NCI-H345 treated with DMSO at 0.1 percent for 48 hours (cell line): Measurements from ENCODE around the gene FAM3B.

ENCODE experiments used
- DNase-seq: peaks from one replicate; lab custom pipeline; 2025; ENCODE audit not compliant: unreplicated experiment; lab: John Stamatoyannopoulos, UW

Gene FAM3B

DNA sequence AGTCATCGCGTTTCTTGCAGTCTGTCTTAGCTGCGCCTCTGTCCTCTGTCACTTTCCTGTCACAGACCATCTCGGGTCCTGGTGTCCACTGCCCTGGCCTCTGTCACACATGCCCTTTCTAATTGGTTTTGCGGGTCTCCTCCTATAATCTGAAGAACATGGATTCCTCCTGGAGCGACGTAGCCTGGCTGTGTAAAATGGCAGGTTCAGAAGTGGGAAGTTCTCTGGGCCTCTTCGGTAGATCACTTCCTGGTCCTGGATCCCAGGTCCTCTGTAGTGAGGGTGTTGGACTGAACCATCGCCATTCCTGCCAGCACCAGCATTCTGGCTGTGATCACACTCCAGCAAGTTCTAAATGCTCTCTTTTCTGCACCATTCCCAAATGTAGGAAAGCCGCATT lies 857 bp downstream of the FAM3B start:
- DNase-seq: peak; percentile 38

DNA sequence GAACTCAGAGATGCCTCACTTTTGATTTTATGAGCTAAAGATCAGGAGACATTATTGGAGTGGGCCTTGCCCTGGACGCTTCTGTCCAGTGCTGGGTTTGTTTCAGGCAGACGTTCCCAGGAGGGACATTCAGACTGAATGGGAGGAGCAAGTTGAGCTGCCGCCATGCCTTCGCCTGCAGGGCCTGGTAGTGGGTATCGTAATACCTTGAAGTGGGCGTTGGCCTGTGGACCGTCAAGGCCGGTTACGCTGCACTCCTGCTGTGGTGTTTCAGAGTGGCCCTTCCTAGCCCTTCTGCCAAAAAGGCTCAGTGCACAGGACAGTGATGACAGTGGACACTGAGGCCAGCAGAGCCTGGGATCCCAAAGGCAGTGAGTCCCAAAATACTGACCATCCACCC lies 1.6 kb downstream of the FAM3B start:
- DNase-seq: peak; percentile 54

- no peak for DNase-seq
These were observed 2.7 kb downstream of the FAM3B start for GRCh38 chr21:41319273-41319672.

- peak; percentile 92 for DNase-seq
These were observed 4.8 kb downstream of the FAM3B start for GRCh38 chr21:41321211-41321907.

- no peak for DNase-seq
These were observed 5.4 kb downstream of the FAM3B start for GRCh38 chr21:41321908-41322495.

DNA sequence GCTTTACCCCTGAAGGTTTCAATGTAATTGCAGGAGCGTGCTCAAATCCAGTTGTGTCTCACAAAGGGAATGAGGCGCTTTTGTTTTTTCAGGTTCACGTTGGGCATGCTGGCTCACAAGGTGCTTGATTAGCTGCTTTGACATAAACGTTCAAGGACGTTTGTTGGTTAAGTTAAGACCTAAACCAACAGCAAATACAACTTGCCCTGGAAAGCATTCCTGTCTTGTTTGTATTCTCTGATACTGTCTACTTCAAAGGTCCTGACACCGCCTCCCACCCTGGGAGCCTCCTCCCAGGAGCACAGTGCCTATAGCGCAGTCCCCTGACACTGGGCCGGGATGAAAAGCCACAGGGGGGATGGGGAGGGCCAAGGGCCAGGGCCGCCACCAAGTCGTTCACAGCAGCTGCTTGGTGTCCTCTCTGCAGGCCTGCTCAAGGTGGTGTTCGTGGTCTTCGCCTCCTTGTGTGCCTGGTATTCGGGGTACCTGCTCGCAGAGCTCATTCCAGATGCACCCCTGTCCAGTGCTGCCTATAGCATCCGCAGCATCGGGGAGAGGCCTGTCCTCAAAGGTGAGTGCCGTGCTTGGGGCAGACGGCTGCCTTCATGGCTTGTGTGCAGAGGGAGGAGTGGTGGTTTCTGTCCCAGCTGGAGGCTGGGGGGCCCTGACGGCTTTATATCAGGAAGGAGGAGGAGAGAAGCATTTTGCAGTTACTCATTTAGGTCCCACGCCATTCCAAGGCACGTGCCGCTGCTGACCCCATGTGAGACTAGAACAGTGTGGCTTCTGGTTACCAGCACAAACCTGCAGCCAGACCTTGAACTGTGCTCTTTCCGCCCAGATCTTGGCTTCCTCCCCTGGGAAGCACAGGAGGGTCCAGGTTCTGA lies 6.1 kb downstream of the FAM3B start:
- no peak for DNase-seq

- no peak for DNase-seq
These were observed 8.7 kb downstream of the FAM3B start for GRCh38 chr21:41325138-41325912.

DNA sequence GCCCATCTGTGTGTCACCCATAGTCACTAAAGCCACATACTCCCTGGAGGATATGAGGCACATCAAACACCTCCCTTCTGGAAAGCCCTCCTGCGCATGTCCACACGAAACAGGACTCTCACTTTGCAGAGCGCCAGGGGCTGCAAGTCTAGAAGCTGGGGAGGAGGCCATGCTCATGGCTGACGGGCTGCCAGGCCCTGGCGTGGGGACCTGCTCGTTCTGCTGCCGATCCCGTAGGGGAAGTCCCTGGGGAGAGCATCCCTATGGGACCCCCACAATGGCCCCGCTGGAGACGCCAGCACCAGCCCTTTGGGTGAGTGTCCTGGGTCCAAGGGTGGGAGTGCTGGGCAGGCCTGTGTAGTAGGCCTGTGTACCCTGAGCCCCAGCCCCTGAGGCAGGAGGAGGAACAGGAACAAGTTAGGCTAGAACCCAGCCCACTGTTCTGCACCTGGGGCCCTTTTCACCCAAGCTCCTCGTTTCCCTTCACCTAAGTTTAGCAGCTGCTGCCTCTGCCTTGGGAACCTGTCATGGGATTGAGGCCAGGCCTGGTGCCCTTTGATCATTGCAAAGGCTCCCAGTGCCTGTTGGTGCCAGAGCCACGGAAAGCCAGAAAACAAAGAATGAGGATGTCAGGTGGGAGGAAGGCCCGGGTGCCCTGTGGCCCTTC lies 9.9 kb downstream of the FAM3B start:
- no peak for DNase-seq

DNA sequence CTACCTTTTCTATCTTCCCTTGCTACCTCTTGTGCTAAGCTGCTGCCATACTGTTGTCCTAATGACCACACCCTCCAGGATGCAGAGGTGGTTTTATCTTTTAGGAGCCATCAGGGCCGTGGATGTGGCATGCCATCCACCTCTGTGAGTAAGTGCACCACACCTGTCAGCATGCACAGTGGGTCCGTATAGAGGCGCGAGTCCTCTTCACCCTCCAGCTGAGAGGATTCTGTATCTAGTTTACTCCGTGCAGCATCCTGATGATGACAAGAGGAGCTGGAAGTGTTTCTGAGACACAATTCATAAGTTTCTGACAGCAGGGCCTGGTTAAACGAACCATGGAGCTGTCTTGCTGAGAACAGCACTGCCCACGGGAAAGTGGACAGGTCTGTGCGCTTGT lies 11.2 kb downstream of the FAM3B start:
- no peak for DNase-seq

GRCh38 chr21:41328660-41329607 lies 12.3 kb downstream of the FAM3B start:
- DNase-seq: no peak

DNA sequence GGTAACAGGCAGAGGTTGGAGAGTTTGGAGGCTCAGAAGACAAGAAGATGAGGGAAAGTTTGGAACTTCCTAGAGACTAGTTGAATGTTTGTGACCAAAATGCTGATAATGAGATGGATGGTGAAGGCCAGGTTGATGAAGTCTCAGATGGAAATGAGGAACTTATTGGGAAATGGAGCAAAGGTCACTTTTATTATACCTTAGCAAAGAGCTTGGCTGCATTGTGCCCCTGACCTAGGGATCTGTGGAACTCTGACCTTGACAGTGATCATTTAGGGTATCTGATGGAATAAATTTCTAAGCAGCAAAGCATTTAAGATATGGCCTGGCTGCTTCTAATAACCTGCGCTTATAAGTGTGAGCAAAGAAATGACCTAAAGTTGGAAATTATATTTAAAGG lies 17.2 kb downstream of the FAM3B start:
- no peak for DNase-seq

DNA sequence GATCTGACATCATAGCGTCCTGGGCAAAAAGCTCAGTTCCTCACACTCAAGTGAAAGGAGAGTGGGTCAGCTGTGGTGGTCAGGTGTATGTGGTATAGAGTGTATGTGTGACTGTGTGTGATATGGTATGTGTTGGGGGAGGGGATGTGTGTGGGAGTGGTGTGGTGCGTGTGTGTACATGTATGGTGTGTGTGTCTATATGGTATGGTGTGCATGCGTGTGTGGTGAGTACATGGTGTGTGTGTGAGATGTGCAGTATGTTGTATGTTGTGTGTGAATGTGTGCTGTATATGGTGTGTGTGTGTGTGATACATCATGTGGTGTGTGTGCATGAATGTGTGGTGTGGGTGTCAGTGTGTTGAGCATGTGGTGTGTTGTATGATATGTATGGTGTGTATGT lies 20.9 kb downstream of the FAM3B start:
- DNase-seq: no peak

DNA sequence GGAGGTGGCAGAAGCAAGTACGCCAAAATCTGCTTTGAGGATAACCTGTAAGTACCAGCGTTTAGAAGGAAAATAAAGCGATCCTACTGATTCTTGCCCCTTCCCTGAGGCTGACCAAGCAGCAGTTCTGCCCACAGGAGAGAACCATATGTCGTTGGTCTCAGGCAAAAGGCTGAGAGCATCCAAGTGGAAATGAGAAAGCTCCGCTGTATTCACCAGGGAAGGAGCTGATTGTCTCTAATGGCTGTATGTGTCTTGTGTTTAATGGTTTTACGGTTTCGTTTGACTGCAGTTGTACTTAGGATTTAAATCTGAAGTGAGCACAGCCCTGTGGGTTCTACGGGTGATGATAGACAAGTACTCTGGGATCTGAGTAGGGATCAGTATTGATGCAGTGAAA lies 21.9 kb downstream of the FAM3B start:
- no peak for DNase-seq

- DNase-seq: no peak
These were observed 25.4 kb downstream of the FAM3B start for GRCh38 chr21:41342035-41342434.

DNA sequence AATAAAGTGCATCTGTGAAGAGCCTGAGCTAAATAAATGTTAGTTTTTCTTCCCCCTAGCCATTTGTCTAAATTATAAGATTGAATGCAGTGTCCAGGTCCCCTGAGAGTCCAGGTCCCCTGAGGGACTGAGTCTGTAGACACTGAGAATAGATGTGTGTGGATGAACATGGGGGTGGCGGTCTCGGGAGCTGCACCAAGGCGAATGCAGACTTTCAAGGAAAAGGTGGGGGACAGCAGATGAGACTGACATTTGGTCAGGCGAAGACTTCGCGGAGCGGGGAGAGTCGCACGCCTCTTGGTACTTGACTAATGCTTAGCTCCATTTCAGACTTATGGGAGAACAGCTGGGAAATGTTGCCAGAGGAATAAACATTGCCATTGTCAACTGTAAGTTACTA lies 27.5 kb downstream of the FAM3B start:
- no peak for DNase-seq

DNA sequence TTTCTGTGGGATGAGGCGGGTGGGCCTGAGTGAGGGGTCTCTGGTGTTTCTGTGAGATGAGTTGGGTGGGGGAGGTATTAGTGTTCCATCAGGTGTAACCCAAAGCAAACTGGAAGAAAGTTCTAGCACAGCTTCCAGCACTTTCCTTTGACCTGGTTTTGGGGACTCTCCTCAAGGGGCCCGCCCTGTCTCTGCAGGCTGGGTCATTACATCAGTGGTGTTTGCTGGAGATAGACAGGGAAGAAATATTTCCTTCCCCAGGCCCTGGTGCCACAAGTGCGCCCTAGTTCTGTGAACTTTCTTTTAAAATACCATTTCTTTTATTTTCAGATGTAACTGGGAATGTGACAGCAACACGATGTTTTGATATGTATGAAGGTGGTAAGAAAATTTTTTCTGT lies 28.8 kb downstream of the FAM3B start:
- DNase-seq: no peak

DNA sequence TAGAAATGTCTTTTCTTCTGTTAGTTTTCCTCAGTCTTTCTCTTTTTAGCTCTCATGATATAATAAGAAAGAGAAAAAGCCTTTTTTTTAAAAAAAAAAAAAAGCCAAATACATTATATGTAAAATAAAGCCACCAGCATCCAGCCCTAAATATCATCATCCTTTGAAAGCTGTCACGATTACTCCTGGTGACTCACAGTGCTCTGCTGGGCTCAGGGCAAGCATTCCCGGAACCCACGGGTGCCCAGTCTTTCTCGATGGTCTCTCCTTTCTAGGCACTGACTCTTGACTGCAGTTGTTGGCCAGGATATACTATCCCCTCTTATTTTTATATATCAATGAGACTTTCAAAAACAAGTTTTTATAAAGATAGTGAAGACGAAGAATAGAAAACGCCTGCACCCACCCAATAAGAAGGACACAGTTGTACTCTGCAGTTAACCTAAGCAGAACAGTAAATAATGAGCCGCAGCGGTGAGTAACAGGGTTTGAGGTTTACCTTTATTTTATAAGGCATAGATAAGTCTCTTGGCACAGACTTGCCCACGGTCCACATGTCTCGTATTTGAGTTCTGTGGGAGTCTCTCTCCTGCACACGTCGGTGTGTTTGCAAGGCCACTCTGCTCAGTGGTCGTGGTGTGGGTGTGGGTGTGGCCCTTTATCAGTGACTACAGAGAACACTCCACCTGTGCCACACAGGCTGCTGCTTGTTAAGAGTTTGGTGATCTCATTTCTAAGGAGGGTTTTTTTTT lies 29.5 kb downstream of the FAM3B start:
- DNase-seq: no peak

DNA sequence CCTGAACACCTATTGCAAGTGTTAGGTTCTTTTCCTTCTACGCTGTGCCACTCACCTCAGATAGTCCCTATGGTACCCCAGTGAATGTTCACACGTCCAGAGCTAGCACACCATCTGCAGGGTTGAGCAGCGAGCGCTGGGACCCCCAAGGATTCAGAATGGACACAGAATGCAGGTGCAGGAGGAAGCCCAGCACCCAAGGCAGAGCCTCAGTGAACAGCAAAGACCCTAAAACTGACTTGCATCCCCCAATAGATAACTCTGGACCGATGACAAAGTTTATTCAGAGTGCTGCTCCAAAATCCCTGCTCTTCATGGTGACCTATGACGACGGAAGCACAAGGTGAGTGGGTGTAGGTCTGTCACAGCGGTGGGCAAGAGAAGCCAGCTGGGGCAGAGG lies 30.2 kb downstream of the FAM3B start:
- DNase-seq: no peak

DNA sequence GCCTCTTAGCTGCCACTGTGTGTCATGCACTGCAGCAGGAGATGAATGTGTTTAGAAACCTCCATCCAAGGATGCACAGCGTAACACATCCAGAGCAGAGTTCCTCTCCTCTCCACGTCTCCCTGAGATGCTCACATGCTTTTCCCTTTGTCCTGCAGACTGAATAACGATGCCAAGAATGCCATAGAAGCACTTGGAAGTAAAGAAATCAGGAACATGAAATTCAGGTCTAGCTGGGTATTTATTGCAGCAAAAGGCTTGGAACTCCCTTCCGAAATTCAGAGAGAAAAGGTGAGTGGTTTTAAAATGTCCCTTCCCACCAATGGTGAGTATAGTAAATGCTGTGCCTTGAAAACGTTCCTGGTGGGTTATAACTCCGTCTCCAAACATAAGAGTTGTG lies 31.8 kb downstream of the FAM3B start:
- DNase-seq: no peak
